GM12873 (cell line): ENCODE measurements around the gene ANGEL1.

Source experiments
- CTCF ChIP-seq: IDR thresholded peaks from 2 replicates; pipeline ENCODE4 v1.5.1; 2012; ENCODE audit warnings: low read depth, mild to moderate bottlenecking, moderate library complexity, low read length, control low read depth; ENCODE audit not compliant: insufficient read depth; ENCODE audit errors: missing control alignments

The ANGEL1 gene

GRCh38 chr14:76753541-76754198 lies 59.0 kb downstream of the ANGEL1 start:
- no peak for TF ChIP-seq CTCF

GRCh38 chr14:76752744-76753143 lies 59.9 kb downstream of the ANGEL1 start:
- no peak for TF ChIP-seq CTCF

- TF ChIP-seq CTCF: no peak
Measured at GRCh38 chr14:76742966-76743365, 69.7 kb downstream of the ANGEL1 start.

- TF ChIP-seq CTCF: no peak
Measured at GRCh38 chr14:76742185-76742584, 70.5 kb downstream of the ANGEL1 start.

- no peak for TF ChIP-seq CTCF
Measured at GRCh38 chr14:76741074-76741473, 71.6 kb downstream of the ANGEL1 start.
